ENCODE measurements around the gene CLCN6.

Gene CLCN6

GRCh38 chr1:11790101-11790879, 15.7 kb upstream of the CLCN6 start:
- peak overlapping the region; percentile 53 for H3K27ac ChIP-seq
- TF ChIP-seq, protein P1, sequence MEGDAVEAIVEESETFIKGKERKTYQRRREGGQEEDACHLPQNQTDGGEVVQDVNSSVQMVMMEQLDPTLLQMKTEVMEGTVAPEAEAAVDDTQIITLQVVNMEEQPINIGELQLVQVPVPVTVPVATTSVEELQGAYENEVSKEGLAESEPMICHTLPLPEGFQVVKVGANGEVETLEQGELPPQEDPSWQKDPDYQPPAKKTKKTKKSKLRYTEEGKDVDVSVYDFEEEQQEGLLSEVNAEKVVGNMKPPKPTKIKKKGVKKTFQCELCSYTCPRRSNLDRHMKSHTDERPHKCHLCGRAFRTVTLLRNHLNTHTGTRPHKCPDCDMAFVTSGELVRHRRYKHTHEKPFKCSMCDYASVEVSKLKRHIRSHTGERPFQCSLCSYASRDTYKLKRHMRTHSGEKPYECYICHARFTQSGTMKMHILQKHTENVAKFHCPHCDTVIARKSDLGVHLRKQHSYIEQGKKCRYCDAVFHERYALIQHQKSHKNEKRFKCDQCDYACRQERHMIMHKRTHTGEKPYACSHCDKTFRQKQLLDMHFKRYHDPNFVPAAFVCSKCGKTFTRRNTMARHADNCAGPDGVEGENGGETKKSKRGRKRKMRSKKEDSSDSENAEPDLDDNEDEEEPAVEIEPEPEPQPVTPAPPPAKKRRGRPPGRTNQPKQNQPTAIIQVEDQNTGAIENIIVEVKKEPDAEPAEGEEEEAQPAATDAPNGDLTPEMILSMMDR (IDR thresholded peaks at IDR 0.05): no peak
- TF ChIP-seq ZFX (IDR thresholded peaks at IDR 0.05; ENCODE audit: borderline replicate concordance): no peak

- H3K27ac ChIP-seq: peak overlapping the region; percentile 53
- TF ChIP-seq, protein P1 (IDR thresholded peaks at IDR 0.05): no peak
- no peak for TF ChIP-seq ZFX (IDR thresholded peaks at IDR 0.05; ENCODE audit: borderline replicate concordance)
Measured at GRCh38 chr1:11790880-11791715, 14.9 kb upstream of the CLCN6 start.

GRCh38 chr1:11792106-11792505, 13.9 kb upstream of the CLCN6 start:
- no peak overlapping the region for H3K27ac ChIP-seq
- no peak for TF ChIP-seq ZFX (IDR thresholded peaks at IDR 0.05; ENCODE audit: borderline replicate concordance)
- TF ChIP-seq, protein P1 (IDR thresholded peaks at IDR 0.05): no peak

- no peak for TF ChIP-seq ZFX (IDR thresholded peaks at IDR 0.05; ENCODE audit: borderline replicate concordance)
- TF ChIP-seq, protein P1 (IDR thresholded peaks at IDR 0.05): no peak
- no peak overlapping the region for H3K27ac ChIP-seq
Measured at GRCh38 chr1:11793819-11794218, 12.2 kb upstream of the CLCN6 start.

GRCh38 chr1:11794446-11795237, 11.3 kb upstream of the CLCN6 start:
- no peak overlapping the region for H3K27ac ChIP-seq
- no peak for TF ChIP-seq ZFX (IDR thresholded peaks at IDR 0.05; ENCODE audit: borderline replicate concordance)
- TF ChIP-seq, protein P1 (IDR thresholded peaks at IDR 0.05): no peak

- no peak overlapping the region for H3K27ac ChIP-seq
- no peak for TF ChIP-seq ZFX (IDR thresholded peaks at IDR 0.05; ENCODE audit: borderline replicate concordance)
- TF ChIP-seq, protein P1 (IDR thresholded peaks at IDR 0.05): no peak
Measured at GRCh38 chr1:11795238-11795890, 10.6 kb upstream of the CLCN6 start.

All from 22Rv1 (cell line).